ENCODE data around the gene NKAIN2.
"Not testable (repeated sequence)": the region's sequence is repeated elsewhere in the genome, so short reads cannot be mapped to it uniquely, and the experiment has no call there.

Gene NKAIN2

GRCh38 chr6:124148236-124148957 is 344.7 kb downstream of the NKAIN2 start:
- DNase-seq (ENCODE audit: low read depth) = no peak
- H3K4me3 ChIP-seq (ENCODE audit: low read depth, low read length) = no peak overlapping the region
- TF ChIP-seq CTCF (IDR thresholded peaks at IDR 0.05; ENCODE audit: insufficient read depth, low read depth, low read length, missing control alignments) = no peak

GRCh38 chr6:124149646-124150045 is 346.0 kb downstream of the NKAIN2 start:
- DNase-seq (ENCODE audit: low read depth) = no peak
- no peak for TF ChIP-seq CTCF (IDR thresholded peaks at IDR 0.05; ENCODE audit: insufficient read depth, low read depth, low read length, missing control alignments)
- H3K4me3 ChIP-seq (ENCODE audit: low read depth, low read length) = no peak overlapping the region

GRCh38 chr6:124158024-124158423 is 354.4 kb downstream of the NKAIN2 start:
- TF ChIP-seq CTCF (IDR thresholded peaks at IDR 0.05; ENCODE audit: insufficient read depth, low read depth, low read length, missing control alignments) = no peak
- DNase-seq (ENCODE audit: low read depth) = no peak
- no peak overlapping the region for H3K4me3 ChIP-seq (ENCODE audit: low read depth, low read length)

GRCh38 chr6:124163676-124164075 is 360.0 kb downstream of the NKAIN2 start:
- no peak for TF ChIP-seq CTCF (IDR thresholded peaks at IDR 0.05; ENCODE audit: insufficient read depth, low read depth, low read length, missing control alignments)
- DNase-seq (ENCODE audit: low read depth) = no peak
- no peak overlapping the region for H3K4me3 ChIP-seq (ENCODE audit: low read depth, low read length)

- no peak for TF ChIP-seq CTCF (IDR thresholded peaks at IDR 0.05; ENCODE audit: insufficient read depth, low read depth, low read length, missing control alignments)
- no peak for DNase-seq (ENCODE audit: low read depth)
Measured at GRCh38 chr6:124164343-124164742, 360.7 kb downstream of the NKAIN2 start.

GRCh38 chr6:124167249-124167648 is 363.6 kb downstream of the NKAIN2 start:
- not testable (repeated sequence) for H3K4me3 ChIP-seq (ENCODE audit: low read depth, low read length); DNase-seq (ENCODE audit: low read depth)

More at GRCh38 chr6:124164343-124164742, 360.7 kb downstream of the NKAIN2 start:
- H3K4me3 ChIP-seq (ENCODE audit: low read depth, low read length) = no peak overlapping the region

GRCh38 chr6:124190256-124190655 is 386.6 kb downstream of the NKAIN2 start:
- no peak for DNase-seq (ENCODE audit: low read depth)
- no peak overlapping the region for H3K4me3 ChIP-seq (ENCODE audit: low read depth, low read length)
- no peak for TF ChIP-seq CTCF (IDR thresholded peaks at IDR 0.05; ENCODE audit: insufficient read depth, low read depth, low read length, missing control alignments)

Data from GM12865 (cell line).